H1 (cell line): Measurements from ENCODE around the gene FCAR.
"Not testable (repeated sequence)": the region's sequence is repeated elsewhere in the genome, so short reads cannot be mapped to it uniquely, and the experiment has no call there.

ENCODE experiments used
- EGR1 ChIP-seq: IDR thresholded peaks from 2 replicates; pipeline ENCODE4 v1.6.1; 2011; ENCODE audit warnings: low read depth, low read length, borderline replicate concordance
- HDAC6 ChIP-seq: IDR thresholded peaks from one replicate; pipeline ENCODE4 v1.7.1; 2012; ENCODE audit warnings: low read depth, mild to moderate bottlenecking, inconsistent platforms, low read length, moderate library complexity
- JUN ChIP-seq: IDR thresholded peaks from 2 replicates; pipeline ENCODE4 v1.6.1; 2011; ENCODE audit warnings: low read depth, mild to moderate bottlenecking, improper control_type of control experiment, low read length
- POLR2A ChIP-seq, 2 experiments: IDR thresholded peaks; 1 replicate in 1 of 2; 2 replicates in 1 of 2; pipeline ENCODE4 v1.6.1; 2011; ENCODE audit warnings: low read depth in 2 of 2, low read length in 2 of 2, mild to moderate bottlenecking in 2 of 2; ENCODE audit errors: control extremely low read depth in 1 of 2
- SIN3A ChIP-seq, 2 experiments: IDR thresholded peaks in 1 of 2; conservative IDR thresholded peaks in 1 of 2; 2 replicates each; pipeline ENCODE4 v1.6.1; 2011 to 2012; ENCODE audit warnings: low read length in 2 of 2, improper control_type of control experiment in 1 of 2, low read depth in 1 of 2, mild to moderate bottlenecking in 1 of 2
- SUZ12 ChIP-seq: fragments of 200-600 bp; sonication (generic); IDR thresholded peaks from 2 replicates; pipeline ENCODE4 v1.6.1; 2012; ENCODE audit warnings: mild to moderate bottlenecking, inconsistent platforms, low read length, moderate library complexity, mixed read lengths
- TEAD4 ChIP-seq: IDR thresholded peaks from 2 replicates; pipeline ENCODE4 v1.6.1; 2012; ENCODE audit warnings: low read depth, low read length, inconsistent platforms, mixed read lengths
- TF ChIP-seq, protein P1 (sequence below): IDR thresholded peaks from 2 replicates; pipeline ENCODE4 v1.6.1; 2012; ENCODE audit warnings: inconsistent platforms
- TF ChIP-seq, protein P2 (sequence below), 3 experiments: IDR thresholded peaks; 1 replicate in 2 of 3; 2 replicates in 1 of 3; pipeline versions ENCODE4 v1.5.1 to v1.6.1; 2011; ENCODE audit warnings: low read length in 3 of 3, mild to moderate bottlenecking in 3 of 3, inconsistent platforms in 2 of 3, low read depth in 1 of 3, moderate library complexity in 1 of 3; ENCODE audit not compliant: insufficient read depth in 1 of 3; ENCODE audit errors: control extremely low read depth in 1 of 3

DNA sequence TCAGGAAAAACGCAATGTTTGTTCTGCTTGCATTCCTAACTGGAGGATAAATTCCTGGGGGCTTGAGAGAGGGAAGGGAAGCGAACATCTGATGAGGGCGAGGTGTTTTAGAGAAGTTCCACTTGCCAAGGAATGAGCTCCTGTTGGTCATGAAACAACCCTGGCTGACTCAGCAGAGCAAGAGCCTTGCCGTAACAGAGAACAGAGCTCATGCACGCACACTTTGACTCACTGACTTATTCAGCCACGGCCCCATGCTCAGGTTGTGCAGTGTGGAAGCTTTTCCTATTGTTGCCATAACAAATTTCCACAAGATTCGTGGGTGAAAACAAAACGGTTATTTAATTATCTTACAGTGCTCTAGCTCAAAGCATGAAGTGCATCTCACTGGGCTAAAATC lies 30.9 kb upstream of the FCAR start:
- TF ChIP-seq, protein P1, sequence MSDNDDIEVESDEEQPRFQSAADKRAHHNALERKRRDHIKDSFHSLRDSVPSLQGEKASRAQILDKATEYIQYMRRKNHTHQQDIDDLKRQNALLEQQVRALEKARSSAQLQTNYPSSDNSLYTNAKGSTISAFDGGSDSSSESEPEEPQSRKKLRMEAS = not testable (repeated sequence)
- not testable (repeated sequence) for TF ChIP-seq EGR1; HDAC6; TEAD4; SIN3A (conservative IDR thresholded peaks at IDR 0.05 in 1 of 2, IDR thresholded peaks at IDR 0.05 in 1 of 2; ENCODE audit: low read depth in 1 of 2, low read length in 2 of 2); POLR2A (IDR thresholded peaks at IDR 0.05; ENCODE audit: control extremely low read depth in 1 of 2, low read depth in 2 of 2, low read length in 2 of 2); JUN; SUZ12
- TF ChIP-seq, protein P2, sequence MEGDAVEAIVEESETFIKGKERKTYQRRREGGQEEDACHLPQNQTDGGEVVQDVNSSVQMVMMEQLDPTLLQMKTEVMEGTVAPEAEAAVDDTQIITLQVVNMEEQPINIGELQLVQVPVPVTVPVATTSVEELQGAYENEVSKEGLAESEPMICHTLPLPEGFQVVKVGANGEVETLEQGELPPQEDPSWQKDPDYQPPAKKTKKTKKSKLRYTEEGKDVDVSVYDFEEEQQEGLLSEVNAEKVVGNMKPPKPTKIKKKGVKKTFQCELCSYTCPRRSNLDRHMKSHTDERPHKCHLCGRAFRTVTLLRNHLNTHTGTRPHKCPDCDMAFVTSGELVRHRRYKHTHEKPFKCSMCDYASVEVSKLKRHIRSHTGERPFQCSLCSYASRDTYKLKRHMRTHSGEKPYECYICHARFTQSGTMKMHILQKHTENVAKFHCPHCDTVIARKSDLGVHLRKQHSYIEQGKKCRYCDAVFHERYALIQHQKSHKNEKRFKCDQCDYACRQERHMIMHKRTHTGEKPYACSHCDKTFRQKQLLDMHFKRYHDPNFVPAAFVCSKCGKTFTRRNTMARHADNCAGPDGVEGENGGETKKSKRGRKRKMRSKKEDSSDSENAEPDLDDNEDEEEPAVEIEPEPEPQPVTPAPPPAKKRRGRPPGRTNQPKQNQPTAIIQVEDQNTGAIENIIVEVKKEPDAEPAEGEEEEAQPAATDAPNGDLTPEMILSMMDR (IDR thresholded peaks at IDR 0.05; ENCODE audit: control extremely low read depth in 1 of 3, insufficient read depth in 1 of 3, low read depth in 1 of 3, low read length in 3 of 3) = not testable (repeated sequence)
